Caco-2 (cell line): Measurements from ENCODE around the gene GABRP. TPM values are rescaled to one million over a fixed set of nuclear protein-coding genes. Genes with fewer than 3 reads are reported as not detected.

Experiments
- BruUV-seq: library from RNA; stranded (reverse); fragments of 400-500 nt; replicated peaks from 2 replicates; lab custom pipeline; 2021; lab: Mats Ljungman, UMichigan
- CTCF ChIA-PET: fragments of 300-600 bp; sonication (Branson Sonifier 250); formaldehyde crosslinking; loops from one replicate; lab custom pipeline; 2022; ENCODE audit warnings: antibody characterized with exemption; lab: Charles Lee
- POLR2A ChIA-PET: fragments of 300-600 bp; sonication (Branson Sonifier 250); formaldehyde crosslinking; loops from one replicate; lab custom pipeline; 2022; ENCODE audit warnings: antibody characterized with exemption; lab: Charles Lee
- DNase-seq, 2 experiments: peaks; one replicate each; pipeline versions ENCODE4 v3.0.0 to v3.0.0-alpha.2; 2020 to 2022
- H3K27me3 ChIP-seq: replicated peaks from 2 replicates; pipeline ENCODE4 v1.6.0; 2011; ENCODE audit warnings: low read length; ENCODE audit not compliant: control insufficient read depth, insufficient read depth
- H3K36me3 ChIP-seq: 2 replicates; pipeline ENCODE4 v1.5.1; 2011; ENCODE audit warnings: low read length; ENCODE audit not compliant: control insufficient read depth, insufficient read depth
- H3K4me1 ChIP-seq: fragments of 250-450 bp; sonication (Bioruptor Pico); 2 replicates; pipeline ENCODE4 v1.5.1; 2020; ENCODE audit warnings: mild to moderate bottlenecking
- H3K4me3 ChIP-seq: 2 replicates; pipeline ENCODE4 v1.5.1; 2011; ENCODE audit warnings: low read depth, mild to moderate bottlenecking, control low read depth, low read length
- H3K9me3 ChIP-seq: fragments of 250-450 bp; sonication (Bioruptor Pico); 2 replicates; pipeline ENCODE4 v1.5.1; 2020; ENCODE audit warnings: mild to moderate bottlenecking, moderate library complexity
- H3K27ac Mint-ChIP-seq: one replicate; pipeline ENCODE4 v1.8.0; 2022; ENCODE audit warnings: mixed read lengths; ENCODE audit not compliant: unreplicated experiment
- H3K27me3 Mint-ChIP-seq: one replicate; pipeline ENCODE4 v1.8.0; 2022; ENCODE audit warnings: mixed read lengths; ENCODE audit not compliant: insufficient read depth, unreplicated experiment
- H3K36me3 Mint-ChIP-seq: one replicate; pipeline ENCODE4 v1.8.0; 2022; ENCODE audit warnings: mild to moderate bottlenecking, mixed read lengths; ENCODE audit not compliant: insufficient read depth, unreplicated experiment
- H3K4me1 Mint-ChIP-seq: one replicate; pipeline ENCODE4 v1.8.0; 2022; ENCODE audit warnings: low read depth, mixed read lengths; ENCODE audit not compliant: unreplicated experiment
- H3K4me3 Mint-ChIP-seq: one replicate; pipeline ENCODE4 v1.8.0; 2022; ENCODE audit warnings: mild to moderate bottlenecking, moderate library complexity, mixed read lengths; ENCODE audit not compliant: unreplicated experiment
- H3K9me3 Mint-ChIP-seq: one replicate; pipeline ENCODE4 v1.8.0; 2022; ENCODE audit warnings: mixed read lengths; ENCODE audit not compliant: unreplicated experiment
- intact Hi-C: fragments of 100-400 bp; cut with micrococcal nuclease; formaldehyde crosslinking; loops from one replicate; pipeline ENCODE4 v1.10.0; 2022; ENCODE audit not compliant: unreplicated experiment
- total RNA-seq: library from RNA; stranded (reverse); gene quantifications from 2 replicates; pipeline ENCODE4 v1.2.3, GENCODE V29; 2022
- TF ChIP-seq, protein P1 (sequence below), 2 experiments: fragments of 200-600 bp in 1 of 2; IDR thresholded peaks; 1 replicate in 1 of 2; 2 replicates in 1 of 2; pipeline versions ENCODE4 v1.5.1 to v1.8.0; 2011 to 2022; ENCODE audit warnings: antibody characterized with exemption in 1 of 2, control low read depth in 1 of 2, inconsistent platforms in 1 of 2, low read depth in 1 of 2, low read length in 1 of 2, mild to moderate bottlenecking in 1 of 2, moderate library complexity in 1 of 2; ENCODE audit not compliant: insufficient read depth in 1 of 2, severe bottlenecking in 1 of 2, unreplicated experiment in 1 of 2

The GABRP gene
- total RNA-seq, 1 experiment from 2014 or later = 4.8 TPM

DNA sequence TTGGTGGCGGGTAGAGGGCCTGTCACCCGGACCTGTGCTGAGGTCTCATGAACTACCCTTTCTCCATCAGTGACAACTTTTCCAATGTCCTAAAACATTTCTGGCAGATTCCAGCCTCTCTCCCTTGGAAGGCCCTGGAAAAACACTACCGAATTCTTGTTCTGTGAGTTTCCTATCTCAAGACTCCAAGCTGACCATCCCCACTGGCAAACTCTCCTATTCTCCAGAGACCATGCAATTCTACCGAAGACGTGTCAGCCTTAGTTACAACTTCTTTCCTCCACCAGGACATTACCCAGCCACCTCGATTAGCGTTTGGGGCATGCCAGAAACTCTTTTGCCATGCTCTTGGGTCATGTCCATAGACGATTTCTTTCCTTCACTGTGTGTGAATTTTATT is 26.8 kb upstream of the GABRP start:
- Histone ChIP-seq H3K4me1 (peaks cover 33% of the 10 kb centered on the region), H3K9me3 (no peaks in the 10 kb centered on the region), H3K27me3 (no peaks in the 10 kb centered on the region), H3K4me3 (no peak overlapping the region), H3K36me3 (no peaks in the 10 kb centered on the region; the same call in 1 of the 2 replicates)
- peak overlapping the region; percentile 58 for H3K27ac Mint-ChIP-seq
- peaks cover 20% of the 10 kb centered on the region for H3K9me3 Mint-ChIP-seq
- intact Hi-C loops = loop anchor here (1.0 kb wide), 1 partner anchor 10 kb away; no protein-coding TSS in a partner anchor
- BruUV-seq = no TSS peak
- POLR2A ChIA-PET = no interaction called here
- no peak for DNase-seq
- no peaks in the 10 kb centered on the region for H3K27me3 Mint-ChIP-seq
- H3K4me1 Mint-ChIP-seq = peaks cover 30% of the 10 kb centered on the region
- TF ChIP-seq, protein P1, sequence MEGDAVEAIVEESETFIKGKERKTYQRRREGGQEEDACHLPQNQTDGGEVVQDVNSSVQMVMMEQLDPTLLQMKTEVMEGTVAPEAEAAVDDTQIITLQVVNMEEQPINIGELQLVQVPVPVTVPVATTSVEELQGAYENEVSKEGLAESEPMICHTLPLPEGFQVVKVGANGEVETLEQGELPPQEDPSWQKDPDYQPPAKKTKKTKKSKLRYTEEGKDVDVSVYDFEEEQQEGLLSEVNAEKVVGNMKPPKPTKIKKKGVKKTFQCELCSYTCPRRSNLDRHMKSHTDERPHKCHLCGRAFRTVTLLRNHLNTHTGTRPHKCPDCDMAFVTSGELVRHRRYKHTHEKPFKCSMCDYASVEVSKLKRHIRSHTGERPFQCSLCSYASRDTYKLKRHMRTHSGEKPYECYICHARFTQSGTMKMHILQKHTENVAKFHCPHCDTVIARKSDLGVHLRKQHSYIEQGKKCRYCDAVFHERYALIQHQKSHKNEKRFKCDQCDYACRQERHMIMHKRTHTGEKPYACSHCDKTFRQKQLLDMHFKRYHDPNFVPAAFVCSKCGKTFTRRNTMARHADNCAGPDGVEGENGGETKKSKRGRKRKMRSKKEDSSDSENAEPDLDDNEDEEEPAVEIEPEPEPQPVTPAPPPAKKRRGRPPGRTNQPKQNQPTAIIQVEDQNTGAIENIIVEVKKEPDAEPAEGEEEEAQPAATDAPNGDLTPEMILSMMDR (IDR thresholded peaks at IDR 0.05; ENCODE audit: insufficient read depth in 1 of 2, low read depth in 1 of 2, low read length in 1 of 2, severe bottlenecking in 1 of 2, unreplicated experiment in 1 of 2) = no peak
- no peak overlapping the region for H3K4me3 Mint-ChIP-seq
- no peaks in the 10 kb centered on the region for H3K36me3 Mint-ChIP-seq
- CTCF ChIA-PET = no interaction called here

DNA sequence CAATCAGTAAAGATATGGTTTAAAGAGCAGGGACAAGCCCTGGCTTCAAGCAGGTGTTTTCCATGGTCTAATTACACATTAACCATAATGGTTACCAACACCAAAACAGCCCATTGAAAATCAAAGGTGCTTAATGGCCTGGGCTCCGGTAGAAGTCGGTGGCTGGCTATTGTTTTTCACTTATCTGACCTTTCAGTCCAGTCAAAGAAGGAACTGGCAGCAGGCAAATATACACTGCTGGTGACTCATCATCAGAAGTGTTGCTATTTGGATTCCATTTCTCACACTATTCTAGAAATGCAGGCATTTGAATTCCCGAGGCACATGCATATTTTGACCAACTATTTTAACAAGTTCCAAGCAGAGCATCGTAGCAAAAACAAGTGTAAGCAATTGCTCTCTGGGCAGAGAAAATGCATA is 26.3 kb upstream of the GABRP start:
- BruUV-seq = no TSS peak

DNA sequence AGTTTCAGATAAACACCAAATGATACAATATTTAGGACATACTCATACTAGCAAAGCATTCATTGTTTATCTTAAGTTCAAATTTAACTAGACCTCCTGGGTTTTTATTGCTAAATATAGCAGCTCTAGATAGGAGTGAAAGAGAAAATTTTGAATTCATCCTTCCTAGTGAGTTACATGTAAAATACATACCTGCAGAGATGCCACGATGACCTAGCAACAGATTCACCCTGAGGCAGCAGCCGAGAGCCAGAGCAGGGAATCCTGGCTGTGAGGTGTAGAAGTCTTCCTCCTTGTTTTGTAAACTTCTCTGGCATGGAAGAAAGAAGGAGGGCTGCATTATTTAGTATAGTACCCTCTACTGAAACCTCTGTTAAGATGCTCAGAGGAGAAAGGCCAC is 25.9 kb upstream of the GABRP start:
- Histone ChIP-seq H3K27me3 (no peaks in the 10 kb centered on the region), H3K9me3 (no peaks in the 10 kb centered on the region), H3K4me3 (no peak overlapping the region), H3K36me3 (no peaks in the 10 kb centered on the region; the same call in 1 of the 2 replicates), H3K4me1 (peaks cover 33% of the 10 kb centered on the region)
- no TSS peak for BruUV-seq
- Mint-ChIP-seq H3K9me3 (peaks cover 20% of the 10 kb centered on the region), H3K4me1 (peaks cover 30% of the 10 kb centered on the region), H3K27me3 (no peaks in the 10 kb centered on the region), H3K4me3 (no peak overlapping the region), H3K36me3 (no peaks in the 10 kb centered on the region), H3K27ac (peak overlapping the region; percentile 58)
- CTCF ChIA-PET = no interaction called here
- POLR2A ChIA-PET = no interaction called here
- intact Hi-C loops = loop anchor here (1.0 kb wide), 1 partner anchor 11 kb away; no protein-coding TSS in a partner anchor
- TF ChIP-seq, protein P1 (IDR thresholded peaks at IDR 0.05; ENCODE audit: insufficient read depth in 1 of 2, low read depth in 1 of 2, low read length in 1 of 2, severe bottlenecking in 1 of 2, unreplicated experiment in 1 of 2) = no peak
- no peak for DNase-seq

More for the DNA sequence above, 26.3 kb upstream of the GABRP start:
- POLR2A ChIA-PET = no interaction called here
- CTCF ChIA-PET = no interaction called here
- TF ChIP-seq, protein P1 (IDR thresholded peaks at IDR 0.05; ENCODE audit: insufficient read depth in 1 of 2, low read depth in 1 of 2, low read length in 1 of 2, severe bottlenecking in 1 of 2, unreplicated experiment in 1 of 2) = no peak
- no peaks in the 10 kb centered on the region for H3K9me3 ChIP-seq
- no peaks in the 10 kb centered on the region for H3K27me3 ChIP-seq
- H3K27me3 Mint-ChIP-seq = no peaks in the 10 kb centered on the region
- no peaks in the 10 kb centered on the region; the same call in 1 of the 2 replicates for H3K36me3 ChIP-seq
- no peak overlapping the region for H3K4me3 ChIP-seq
- peaks cover 30% of the 10 kb centered on the region for H3K4me1 Mint-ChIP-seq
- peaks cover 20% of the 10 kb centered on the region for H3K9me3 Mint-ChIP-seq
- no peak overlapping the region for H3K4me3 Mint-ChIP-seq
- peaks cover 33% of the 10 kb centered on the region for H3K4me1 ChIP-seq
- intact Hi-C loops = loop anchor here (1.0 kb wide), 1 partner anchor 11 kb away; no protein-coding TSS in a partner anchor
- H3K36me3 Mint-ChIP-seq = no peaks in the 10 kb centered on the region
- H3K27ac Mint-ChIP-seq = peak overlapping the region; percentile 58
- DNase-seq = peak in 1 of 2 experiments; percentile 39
